Measurements from ENCODE around the gene ATP1B1.
A peak's percentile ranks its signal among the peaks of the same experiment; 100 is the strongest.

ATP1B1 gene

DNA sequence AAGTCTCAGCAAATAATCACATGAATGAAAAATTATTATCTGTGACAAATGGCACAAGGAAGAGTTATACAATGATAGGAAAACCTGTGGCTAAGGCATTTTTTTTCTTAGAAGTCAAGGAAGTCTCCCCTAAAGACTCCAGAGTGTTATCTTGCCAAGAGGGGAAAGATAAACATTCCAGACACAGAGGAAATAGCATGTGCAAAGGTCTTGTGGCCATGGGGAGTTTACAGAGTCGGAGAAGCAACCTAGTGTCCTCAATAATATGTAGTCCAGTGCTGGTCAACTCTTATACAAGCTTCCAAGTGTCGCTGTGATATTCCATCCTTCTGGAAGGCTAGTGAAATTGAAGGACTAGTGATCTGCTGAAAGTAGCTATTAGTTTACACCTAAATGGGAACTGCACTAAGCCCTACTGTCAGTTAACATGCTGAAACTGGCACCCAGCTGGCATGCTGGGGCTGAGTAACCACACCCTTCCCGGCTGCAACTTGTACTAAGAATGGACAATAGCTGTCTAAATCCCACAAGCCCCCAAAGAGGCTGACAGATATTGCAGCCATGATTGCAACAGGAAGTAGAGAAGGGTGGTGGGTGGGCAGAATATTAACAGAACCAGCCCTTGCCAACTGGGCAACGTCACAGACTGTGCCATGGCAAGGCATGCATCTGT lies 11.5 kb upstream of the ATP1B1 start:
- no peaks in the 10 kb centered on the region for H3K27me3 ChIP-seq (ENCODE audit: control insufficient read depth in 1 of 2, insufficient read depth in 2 of 2, low read length in 2 of 2)
- H3K4me3 ChIP-seq (ENCODE audit: low read length in 2 of 2): no peak overlapping the region
- no peak overlapping the region for H3K9ac ChIP-seq (ENCODE audit: low read length in 2 of 2)
- no peaks in the 10 kb centered on the region for H3K4me1 ChIP-seq (ENCODE audit: control insufficient read depth, insufficient read depth, low read length)
- H3K27ac ChIP-seq (ENCODE audit: low read length): no peak overlapping the region
- H3K9me3 ChIP-seq (ENCODE audit: control insufficient read depth in 2 of 2, low read length in 2 of 2): no peaks in the 10 kb centered on the region
- H3K36me3 ChIP-seq (ENCODE audit: control insufficient read depth in 2 of 2, insufficient read depth in 2 of 2, low read length in 2 of 2): no peaks in the 10 kb centered on the region

DNA sequence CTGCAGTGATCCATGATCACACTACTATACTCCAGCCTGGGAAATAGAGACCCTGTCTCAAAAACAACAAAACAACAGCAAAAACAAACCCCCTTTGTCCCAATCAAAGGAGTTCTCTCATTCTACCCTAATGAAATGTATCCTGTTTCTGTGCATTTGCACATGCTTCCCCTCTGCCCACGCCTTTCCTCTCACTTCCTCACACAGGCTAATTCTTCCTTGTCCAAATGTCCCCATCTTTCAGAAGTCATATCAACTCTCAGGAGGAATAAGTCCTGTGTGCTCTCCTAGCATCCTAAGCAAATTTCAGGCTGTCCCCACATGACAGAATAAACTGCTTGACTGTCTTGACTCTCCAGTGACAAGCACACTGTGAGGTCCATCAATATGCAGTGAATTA lies 8.1 kb upstream of the ATP1B1 start:
- Histone ChIP-seq H3K4me3 (ENCODE audit: low read length in 2 of 2) (no peak overlapping the region), H3K4me1 (ENCODE audit: control insufficient read depth, insufficient read depth, low read length) (peaks cover 14% of the 10 kb centered on the region), H3K9ac (ENCODE audit: low read length in 2 of 2) (no peak overlapping the region), H3K27me3 (ENCODE audit: control insufficient read depth in 1 of 2, insufficient read depth in 2 of 2, low read length in 2 of 2) (no peaks in the 10 kb centered on the region), H3K27ac (ENCODE audit: low read length) (no peak overlapping the region), H3K36me3 (ENCODE audit: control insufficient read depth in 2 of 2, insufficient read depth in 2 of 2, low read length in 2 of 2) (no peaks in the 10 kb centered on the region), H3K9me3 (ENCODE audit: control insufficient read depth in 2 of 2, low read length in 2 of 2) (no peaks in the 10 kb centered on the region)

DNA sequence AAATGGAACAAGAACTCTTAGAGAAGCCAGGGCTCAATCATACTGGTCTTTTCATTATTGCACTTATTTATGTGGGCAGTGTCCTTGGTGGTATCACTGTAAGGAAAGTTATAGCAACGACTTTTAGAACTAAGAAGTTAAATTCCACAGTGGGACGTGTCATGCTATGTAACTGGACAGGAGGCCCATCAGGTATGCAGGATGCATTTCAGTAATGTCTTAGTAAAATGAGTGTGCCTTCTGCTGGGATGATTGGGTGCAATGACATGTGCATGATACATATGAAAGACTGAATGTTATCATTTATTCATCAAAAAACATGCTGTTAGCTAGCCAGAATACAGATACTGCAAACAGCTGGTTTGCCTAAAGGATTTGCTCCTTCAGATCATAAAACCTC lies 6.9 kb upstream of the ATP1B1 start:
- Histone ChIP-seq H3K4me1 (ENCODE audit: control insufficient read depth, insufficient read depth, low read length) (peaks cover 20% of the 10 kb centered on the region), H3K4me3 (ENCODE audit: low read length in 2 of 2) (no peak overlapping the region), H3K36me3 (ENCODE audit: control insufficient read depth in 2 of 2, insufficient read depth in 2 of 2, low read length in 2 of 2) (no peaks in the 10 kb centered on the region), H3K27me3 (ENCODE audit: control insufficient read depth in 1 of 2, insufficient read depth in 2 of 2, low read length in 2 of 2) (no peaks in the 10 kb centered on the region), H3K9me3 (ENCODE audit: control insufficient read depth in 2 of 2, low read length in 2 of 2) (no peaks in the 10 kb centered on the region), H3K27ac (ENCODE audit: low read length) (no peak overlapping the region), H3K9ac (ENCODE audit: low read length in 2 of 2) (no peak overlapping the region)

DNA sequence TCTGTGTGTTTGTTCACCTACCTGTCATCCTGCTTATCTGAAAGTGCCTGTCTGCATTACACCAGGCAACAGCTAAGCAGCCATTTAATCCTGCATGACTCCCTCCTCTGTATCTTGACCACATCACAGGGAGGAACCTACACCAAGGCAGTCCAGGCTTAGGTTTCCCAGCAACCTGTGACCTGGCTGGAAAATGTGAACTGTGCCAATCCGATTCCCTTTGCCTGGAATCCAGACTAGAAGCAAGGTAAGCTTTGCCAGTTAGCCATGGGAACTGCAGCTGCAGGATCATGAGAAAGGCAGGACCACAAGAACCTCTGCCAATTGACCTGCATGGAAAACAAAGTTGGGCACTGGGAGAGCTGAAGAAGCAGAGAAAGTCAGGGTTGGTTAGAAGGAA lies 6.3 kb upstream of the ATP1B1 start:
- no peaks in the 10 kb centered on the region for H3K36me3 ChIP-seq (ENCODE audit: control insufficient read depth in 2 of 2, insufficient read depth in 2 of 2, low read length in 2 of 2)
- no peak overlapping the region for H3K9ac ChIP-seq (ENCODE audit: low read length in 2 of 2)
- no peak overlapping the region for H3K27ac ChIP-seq (ENCODE audit: low read length)
- peaks cover 24% of the 10 kb centered on the region for H3K4me1 ChIP-seq (ENCODE audit: control insufficient read depth, insufficient read depth, low read length)
- no peaks in the 10 kb centered on the region for H3K9me3 ChIP-seq (ENCODE audit: control insufficient read depth in 2 of 2, low read length in 2 of 2)
- H3K4me3 ChIP-seq (ENCODE audit: low read length in 2 of 2): no peak overlapping the region
- H3K27me3 ChIP-seq (ENCODE audit: control insufficient read depth in 1 of 2, insufficient read depth in 2 of 2, low read length in 2 of 2): no peaks in the 10 kb centered on the region

DNA sequence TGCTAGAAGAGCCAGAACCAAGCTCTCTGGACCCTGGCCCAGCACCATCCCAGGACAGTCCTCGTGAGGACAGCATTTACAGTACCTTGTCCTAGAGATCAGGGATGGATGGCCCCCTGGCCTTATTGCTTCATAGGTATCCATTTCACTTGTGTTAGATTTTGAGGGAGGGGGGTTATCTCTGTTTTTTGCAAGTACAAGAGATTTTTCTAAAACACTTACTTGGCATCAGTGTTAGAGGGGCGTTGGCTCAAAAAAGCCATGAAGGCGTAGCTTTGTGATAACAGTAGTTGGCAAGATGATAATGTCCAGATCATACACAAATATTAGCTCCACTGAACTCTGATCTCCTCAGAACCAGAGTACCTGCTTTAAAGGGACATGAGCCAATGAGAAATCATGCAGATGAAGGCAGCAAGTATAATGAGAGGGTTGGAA lies 5.8 kb upstream of the ATP1B1 start:
- H3K4me3 ChIP-seq (ENCODE audit: low read length in 2 of 2): no peak overlapping the region
- H3K27ac ChIP-seq (ENCODE audit: low read length): no peak overlapping the region
- H3K9ac ChIP-seq (ENCODE audit: low read length in 2 of 2): no peak overlapping the region
- no peaks in the 10 kb centered on the region for H3K36me3 ChIP-seq (ENCODE audit: control insufficient read depth in 2 of 2, insufficient read depth in 2 of 2, low read length in 2 of 2)
- no peaks in the 10 kb centered on the region for H3K9me3 ChIP-seq (ENCODE audit: control insufficient read depth in 2 of 2, low read length in 2 of 2)
- no peaks in the 10 kb centered on the region for H3K27me3 ChIP-seq (ENCODE audit: control insufficient read depth in 1 of 2, insufficient read depth in 2 of 2, low read length in 2 of 2)
- peaks cover 29% of the 10 kb centered on the region for H3K4me1 ChIP-seq (ENCODE audit: control insufficient read depth, insufficient read depth, low read length)

DNA sequence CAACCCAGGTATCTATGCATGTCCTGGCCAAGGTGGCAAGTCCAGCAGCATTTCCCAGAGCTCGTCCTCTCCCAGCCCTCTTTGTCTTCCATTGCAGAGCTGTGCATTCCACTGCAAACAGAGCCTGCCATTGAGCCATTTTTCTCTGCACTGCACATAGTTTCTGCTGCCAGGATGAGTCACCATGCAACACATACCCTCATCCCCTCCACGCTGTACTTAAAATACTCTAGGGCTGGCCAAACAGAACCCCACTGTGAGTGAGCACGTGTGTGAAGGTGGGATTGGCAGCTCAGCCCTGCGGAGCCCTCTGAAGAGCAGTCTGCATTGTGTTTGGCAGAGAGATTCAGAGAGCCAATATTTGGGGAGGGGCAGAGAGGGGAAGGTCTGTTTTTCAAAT lies 3.9 kb upstream of the ATP1B1 start:
- H3K36me3 ChIP-seq (ENCODE audit: control insufficient read depth in 2 of 2, insufficient read depth in 2 of 2, low read length in 2 of 2): no peaks in the 10 kb centered on the region
- peak overlapping the region; percentile 41 for H3K27ac ChIP-seq (ENCODE audit: low read length)
- peak overlapping the region in 1 of 2 donors; percentile 36 for H3K9ac ChIP-seq (ENCODE audit: low read length in 2 of 2)
- no peaks in the 10 kb centered on the region for H3K9me3 ChIP-seq (ENCODE audit: control insufficient read depth in 2 of 2, low read length in 2 of 2)
- H3K4me1 ChIP-seq (ENCODE audit: control insufficient read depth, insufficient read depth, low read length): peaks cover 30% of the 10 kb centered on the region
- H3K27me3 ChIP-seq (ENCODE audit: control insufficient read depth in 1 of 2, insufficient read depth in 2 of 2, low read length in 2 of 2): no peaks in the 10 kb centered on the region
- peak overlapping the region in 1 of 2 donors; percentile 44 for H3K4me3 ChIP-seq (ENCODE audit: low read length in 2 of 2)

DNA sequence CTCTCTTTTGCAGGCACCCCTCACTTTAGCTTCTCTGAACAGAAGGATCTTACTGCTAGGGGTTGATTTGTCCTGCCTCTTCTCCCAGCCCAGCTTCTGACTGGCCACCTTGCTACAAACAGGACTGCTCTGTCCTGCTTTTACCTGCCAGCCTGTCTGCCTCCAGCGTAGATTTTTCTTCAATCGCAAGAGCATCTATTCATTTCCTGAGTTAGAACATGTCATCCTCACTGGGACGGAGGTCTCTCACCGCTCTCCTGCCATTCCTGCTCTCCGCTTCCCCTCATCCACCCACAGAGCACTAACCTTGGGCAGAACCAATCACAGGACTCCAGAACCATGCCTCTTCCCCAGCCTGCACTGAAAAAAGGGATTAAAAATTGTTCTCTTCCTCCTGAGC lies 3.5 kb upstream of the ATP1B1 start:
- Histone ChIP-seq H3K9me3 (ENCODE audit: control insufficient read depth in 2 of 2, low read length in 2 of 2) (no peaks in the 10 kb centered on the region), H3K9ac (ENCODE audit: low read length in 2 of 2) (peak overlapping the region in 1 of 2 donors; percentile 13), H3K4me1 (ENCODE audit: control insufficient read depth, insufficient read depth, low read length) (peaks cover 31% of the 10 kb centered on the region), H3K36me3 (ENCODE audit: control insufficient read depth in 2 of 2, insufficient read depth in 2 of 2, low read length in 2 of 2) (no peaks in the 10 kb centered on the region), H3K27ac (ENCODE audit: low read length) (peak overlapping the region; percentile 41), H3K27me3 (ENCODE audit: control insufficient read depth in 1 of 2, insufficient read depth in 2 of 2, low read length in 2 of 2) (no peaks in the 10 kb centered on the region), H3K4me3 (ENCODE audit: low read length in 2 of 2) (peak overlapping the region in 1 of 2 donors; percentile 44)

DNA sequence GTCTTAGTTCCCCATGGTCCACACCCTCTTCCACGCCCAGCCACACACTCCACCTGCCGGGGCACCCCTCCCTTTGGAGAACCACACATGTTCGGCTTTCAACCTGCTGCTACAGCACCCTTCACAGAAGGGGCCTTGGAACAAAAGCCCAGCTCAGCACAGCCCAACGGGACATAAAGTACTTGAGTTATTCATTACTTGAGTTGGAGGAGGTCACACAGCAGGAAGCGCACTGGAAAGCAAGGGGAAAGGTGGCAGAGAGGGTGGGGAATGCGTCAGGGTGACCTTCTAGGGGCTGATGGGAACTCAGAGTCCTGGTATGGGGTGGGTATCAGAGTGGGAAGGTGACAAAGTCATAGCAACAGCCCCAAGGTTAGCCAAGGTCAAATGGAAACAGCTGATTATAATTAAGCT lies 3.0 kb upstream of the ATP1B1 start:
- Histone ChIP-seq H3K36me3 (ENCODE audit: control insufficient read depth in 2 of 2, insufficient read depth in 2 of 2, low read length in 2 of 2) (no peaks in the 10 kb centered on the region), H3K4me1 (ENCODE audit: control insufficient read depth, insufficient read depth, low read length) (peaks cover 36% of the 10 kb centered on the region), H3K4me3 (ENCODE audit: low read length in 2 of 2) (no peak overlapping the region), H3K9me3 (ENCODE audit: control insufficient read depth in 2 of 2, low read length in 2 of 2) (no peaks in the 10 kb centered on the region), H3K27ac (ENCODE audit: low read length) (peak overlapping the region; percentile 41), H3K27me3 (ENCODE audit: control insufficient read depth in 1 of 2, insufficient read depth in 2 of 2, low read length in 2 of 2) (no peaks in the 10 kb centered on the region), H3K9ac (ENCODE audit: low read length in 2 of 2) (no peak overlapping the region)

DNA sequence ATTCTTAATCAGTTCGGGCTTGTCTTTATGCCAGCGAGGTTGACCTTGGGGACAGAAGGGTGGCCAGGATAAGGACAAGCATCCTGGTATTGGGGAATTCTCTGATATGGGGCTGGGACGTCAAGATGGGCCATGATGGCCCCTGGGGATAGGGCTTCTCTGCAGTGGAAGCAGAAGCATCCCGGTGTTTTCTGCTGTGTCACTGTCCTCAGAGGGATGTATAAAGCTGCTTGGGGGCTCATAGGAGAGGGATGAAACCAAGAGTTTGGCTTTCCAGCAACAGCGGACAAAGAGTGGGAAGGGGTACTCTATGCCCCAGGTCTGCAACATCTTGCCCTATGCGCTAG lies 1.4 kb upstream of the ATP1B1 start:
- H3K9ac ChIP-seq (ENCODE audit: low read length in 2 of 2): no peak overlapping the region
- H3K4me1 ChIP-seq (ENCODE audit: control insufficient read depth, insufficient read depth, low read length): peaks cover 50% of the 10 kb centered on the region
- no peak overlapping the region for H3K4me3 ChIP-seq (ENCODE audit: low read length in 2 of 2)
- H3K27ac ChIP-seq (ENCODE audit: low read length): no peak overlapping the region
- H3K36me3 ChIP-seq (ENCODE audit: control insufficient read depth in 2 of 2, insufficient read depth in 2 of 2, low read length in 2 of 2): no peaks in the 10 kb centered on the region
- no peaks in the 10 kb centered on the region for H3K27me3 ChIP-seq (ENCODE audit: control insufficient read depth in 1 of 2, insufficient read depth in 2 of 2, low read length in 2 of 2)
- no peaks in the 10 kb centered on the region for H3K9me3 ChIP-seq (ENCODE audit: control insufficient read depth in 2 of 2, low read length in 2 of 2)

DNA sequence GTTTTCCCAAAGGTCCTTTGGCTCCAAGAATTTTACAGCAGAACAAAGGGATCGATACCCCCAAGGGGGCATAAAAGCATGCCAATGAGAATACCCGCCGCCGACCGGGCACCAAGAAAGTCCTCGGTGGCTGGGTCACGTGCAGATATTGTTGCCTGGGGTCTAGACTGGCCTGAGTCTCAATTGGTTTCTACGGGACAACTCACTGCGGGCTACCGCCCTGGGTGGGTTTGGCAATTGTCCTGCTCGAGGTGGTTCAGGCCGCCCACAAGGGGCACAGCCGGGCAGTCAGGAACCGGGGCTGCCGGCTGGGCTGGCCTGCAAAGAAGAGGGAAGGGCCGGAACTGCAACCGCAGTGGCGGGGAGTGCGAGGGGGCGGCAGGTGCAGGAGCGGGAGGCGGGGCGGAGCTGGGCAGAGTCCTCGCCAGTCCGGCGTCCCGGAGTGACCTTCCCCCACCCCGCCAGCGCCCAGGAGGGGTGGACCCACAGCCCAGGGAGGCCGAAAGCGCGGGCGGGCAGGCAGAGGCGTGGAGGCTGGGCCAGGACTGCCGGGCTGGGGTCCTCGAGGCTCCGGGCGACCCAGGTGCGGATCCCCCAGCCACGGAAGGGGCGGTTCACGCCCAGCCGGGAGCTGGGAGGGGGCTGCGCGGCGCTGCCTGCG lies 926 bp upstream of the ATP1B1 start:
- Histone ChIP-seq H3K9ac (ENCODE audit: low read length in 2 of 2) (peak overlapping the region; percentile 13 to 19), H3K9me3 (ENCODE audit: control insufficient read depth in 2 of 2, low read length in 2 of 2) (no peaks in the 10 kb centered on the region), H3K4me1 (ENCODE audit: control insufficient read depth, insufficient read depth, low read length) (peaks cover 55% of the 10 kb centered on the region), H3K27me3 (ENCODE audit: control insufficient read depth in 1 of 2, insufficient read depth in 2 of 2, low read length in 2 of 2) (no peaks in the 10 kb centered on the region), H3K27ac (ENCODE audit: low read length) (peak overlapping the region; percentile 37), H3K4me3 (ENCODE audit: low read length in 2 of 2) (peak overlapping the region; percentile 42 to 95), H3K36me3 (ENCODE audit: control insufficient read depth in 2 of 2, insufficient read depth in 2 of 2, low read length in 2 of 2) (no peaks in the 10 kb centered on the region)

DNA sequence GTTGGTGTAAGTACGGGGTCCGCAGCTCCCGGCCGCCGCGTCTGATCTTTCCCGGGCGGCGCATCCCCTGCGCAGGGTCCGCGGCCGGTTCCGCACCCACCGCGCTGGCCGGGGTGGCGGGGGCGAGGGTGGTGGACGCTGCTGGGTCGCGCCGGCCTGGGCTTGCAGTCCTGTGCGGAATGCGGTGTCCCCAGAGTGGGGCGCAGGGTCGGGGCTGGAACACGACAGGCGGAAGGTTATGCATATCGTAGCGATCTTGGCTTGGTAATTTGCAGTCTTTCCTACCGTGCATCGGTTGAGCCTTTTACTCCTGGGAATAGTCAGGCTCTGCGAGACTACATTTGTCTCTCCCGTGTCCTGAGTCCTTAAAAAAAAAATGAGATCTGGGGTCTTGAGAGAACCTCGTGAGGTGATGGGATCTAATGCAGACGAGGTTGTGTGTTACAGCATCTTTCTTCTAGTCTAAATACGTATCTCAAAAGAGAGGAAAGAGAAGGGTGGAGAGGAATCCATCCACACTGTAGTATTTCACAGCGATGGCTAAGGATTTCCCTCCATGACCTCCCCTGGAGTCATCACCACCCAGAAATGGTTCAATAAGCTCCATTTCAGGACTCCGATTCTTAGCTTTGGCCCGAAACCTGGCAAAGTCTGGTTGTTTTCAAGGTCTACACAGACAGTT lies 572 bp downstream of the ATP1B1 start:
- Histone ChIP-seq H3K27ac (ENCODE audit: low read length) (peak overlapping the region; percentile 93), H3K27me3 (ENCODE audit: control insufficient read depth in 1 of 2, insufficient read depth in 2 of 2, low read length in 2 of 2) (no peaks in the 10 kb centered on the region), H3K4me3 (ENCODE audit: low read length in 2 of 2) (peak overlapping the region; percentile 88 to 95), H3K9ac (ENCODE audit: low read length in 2 of 2) (peak overlapping the region; percentile 71 to 93), H3K36me3 (ENCODE audit: control insufficient read depth in 2 of 2, insufficient read depth in 2 of 2, low read length in 2 of 2) (peaks cover 6 to 7% of the 10 kb centered on the region in 2 donors), H3K4me1 (ENCODE audit: control insufficient read depth, insufficient read depth, low read length) (peaks cover 61% of the 10 kb centered on the region), H3K9me3 (ENCODE audit: control insufficient read depth in 2 of 2, low read length in 2 of 2) (no peaks in the 10 kb centered on the region)
